Endothelial cell of umbilical vein (primary cell): ENCODE data around the gene C12orf57. TPM values are rescaled to one million over a fixed set of nuclear protein-coding genes. Genes with fewer than 3 reads are reported as not detected.

Experiments used
- Bru-seq: library from RNA; stranded (reverse); fragments of 400-500 nt; gene quantifications from one replicate; lab custom pipeline; 2021; lab: Mats Ljungman, UMichigan
- BruChase-seq, 2 experiments: library from RNA; stranded (reverse); fragments of 400-500 nt; gene quantifications; one replicate each; lab custom pipeline; 2021; lab: Mats Ljungman, UMichigan
- BruUV-seq: library from RNA; stranded (reverse); fragments of 400-500 nt; replicated peaks from 2 replicates; lab custom pipeline; 2021; lab: Mats Ljungman, UMichigan
- CTCF ChIA-PET: fragments of 300-600, 350-600 bp; sonication (Branson Sonifier 250); formaldehyde crosslinking; loops from one replicate; lab custom pipeline; 2021; ENCODE audit warnings: antibody characterized with exemption, inconsistent platforms; lab: Charles Lee
- POLR2A ChIA-PET: fragments of 300-600, 350-600 bp; sonication (Branson Sonifier 250); formaldehyde crosslinking; loops from one replicate; lab custom pipeline; 2021; ENCODE audit warnings: antibody characterized with exemption, inconsistent platforms; lab: Charles Lee
- DNase-seq: peaks from one replicate; pipeline ENCODE4 v3.0.0-alpha.2; 2011; ENCODE audit warnings: low read depth, low spot score
- FAIRE-seq: peaks from 2 replicates; lab custom pipeline; 2011; peaks lifted over from hg19 to GRCh38; lab: Jason Lieb, UNC
- H2AFZ ChIP-seq: 2 replicates; pipeline ENCODE4 v1.6.0; 2012; ENCODE audit warnings: low read depth, low read length, control low read depth, inconsistent platforms
- H3K27ac ChIP-seq: 2 replicates; pipeline ENCODE4 v1.5.1; 2011; ENCODE audit warnings: low read depth, mild to moderate bottlenecking, control low read depth, low read length, moderate library complexity; ENCODE audit not compliant: insufficient read depth
- H3K27me3 ChIP-seq, 2 experiments: 2 replicates each; pipeline versions ENCODE4 v1.6.0 to v1.6.1; 2011; ENCODE audit warnings: low read length in 2 of 2, mixed read lengths in 1 of 2; ENCODE audit not compliant: control insufficient read depth in 2 of 2, insufficient read depth in 2 of 2
- H3K36me3 ChIP-seq, 2 experiments: 2 replicates in 1 of 2; 3 replicates in 1 of 2; pipeline ENCODE4 v1.5.1; 2011; ENCODE audit warnings: low read length in 2 of 2, mild to moderate bottlenecking in 1 of 2, moderate library complexity in 1 of 2; ENCODE audit not compliant: control insufficient read depth in 2 of 2, insufficient read depth in 2 of 2; ENCODE audit errors: extremely low read depth in 1 of 2
- H3K4me1 ChIP-seq: 3 replicates; pipeline ENCODE4 v1.5.1; 2011; ENCODE audit warnings: mild to moderate bottlenecking, low read length; ENCODE audit not compliant: control insufficient read depth, insufficient read depth; ENCODE audit errors: extremely low read depth
- H3K4me2 ChIP-seq: 2 replicates; pipeline ENCODE4 v1.6.1; 2011; ENCODE audit warnings: low read length, control low read depth, mixed read lengths; ENCODE audit not compliant: insufficient read depth
- H3K4me3 ChIP-seq, 3 experiments: fragments of 200-600 bp in 1 of 3; sonication (generic), shearing (Covaris generic) in 1 of 3; replicated peaks in 1 of 3; 2 replicates each; pipeline ENCODE4 v1.5.1; 2011 to 2016; ENCODE audit warnings: control low read depth in 3 of 3, low read length in 3 of 3, mild to moderate bottlenecking in 2 of 3, inconsistent platforms in 1 of 3, low read depth in 1 of 3, moderate library complexity in 1 of 3; ENCODE audit not compliant: insufficient read depth in 1 of 3
- H3K79me2 ChIP-seq: 2 replicates; pipeline ENCODE4 v1.6.0; 2012; ENCODE audit warnings: low read length, inconsistent platforms; ENCODE audit not compliant: control insufficient read depth, insufficient read depth
- H3K9ac ChIP-seq: replicated peaks from 2 replicates; pipeline ENCODE3; 2011; ENCODE audit warnings: low read length, control low read depth; ENCODE audit not compliant: insufficient read depth; ENCODE audit errors: extremely low read depth
- H3K9me1 ChIP-seq: replicated peaks from 3 replicates; pipeline ENCODE4 v1.6.0; 2011; ENCODE audit warnings: mild to moderate bottlenecking, low read length; ENCODE audit not compliant: control insufficient read depth, insufficient read depth; ENCODE audit errors: extremely low read depth
- H3K9me3 ChIP-seq: replicated peaks from 2 replicates; pipeline ENCODE4 v1.5.1; 2012; ENCODE audit warnings: low read length, inconsistent platforms; ENCODE audit not compliant: control insufficient read depth, insufficient read depth
- H4K20me1 ChIP-seq: replicated peaks from 2 replicates; pipeline ENCODE3; 2011; ENCODE audit warnings: mild to moderate bottlenecking, low read length; ENCODE audit not compliant: control insufficient read depth, insufficient read depth; ENCODE audit errors: extremely low read depth
- EZH2 ChIP-seq: IDR thresholded peaks from 2 replicates; pipeline ENCODE4 v1.6.1; 2012; ENCODE audit warnings: borderline replicate concordance, low read depth, mild to moderate bottlenecking, moderate library complexity, low read length, inconsistent platforms; ENCODE audit not compliant: severe bottlenecking
- FOS ChIP-seq: IDR thresholded peaks from 2 replicates; pipeline ENCODE4 v1.6.1; 2011; ENCODE audit warnings: mild to moderate bottlenecking, low read length, moderate library complexity, borderline replicate concordance; ENCODE audit not compliant: insufficient read depth
- GATA2 ChIP-seq: IDR thresholded peaks from 2 replicates; pipeline ENCODE4 v1.7.0; 2011; ENCODE audit warnings: low read depth, mild to moderate bottlenecking, moderate library complexity, mixed read lengths, low read length; ENCODE audit not compliant: insufficient read length, insufficient read depth
- JUN ChIP-seq: IDR thresholded peaks from 2 replicates; pipeline ENCODE4 v1.6.1; 2011; ENCODE audit warnings: borderline replicate concordance, low read depth; ENCODE audit not compliant: insufficient read length, insufficient read depth
- MYC ChIP-seq: IDR thresholded peaks from one replicate; pipeline ENCODE4 v1.6.1; 2011; ENCODE audit warnings: mild to moderate bottlenecking, low read depth, low read length
- POLR2A ChIP-seq: IDR thresholded peaks from 2 replicates; pipeline ENCODE4 v1.6.1; 2012; ENCODE audit warnings: low read depth, mild to moderate bottlenecking, control low read depth, low read length
- POLR2AphosphoS5 ChIP-seq: IDR thresholded peaks from 2 replicates; pipeline ENCODE4 v1.6.1; 2012; ENCODE audit warnings: low read depth, mild to moderate bottlenecking, control low read depth, low read length, moderate library complexity; ENCODE audit not compliant: insufficient read depth
- dilution Hi-C: fragments of 300-500 bp; cut with MboI; formaldehyde crosslinking; loops from one replicate; pipeline ENCODE4 v1.15.0; 2019; ENCODE audit warnings: low sequenced_read_pairs; ENCODE audit not compliant: extremely low pct_ligation_motif_present
- intact Hi-C: fragments of 100-400 bp; cut with micrococcal nuclease; formaldehyde crosslinking; loops from one replicate; pipeline ENCODE4 v1.10.0; 2022
- long read RNA-seq: library from polyadenylated mRNA; stranded (forward); transcript quantifications from one replicate; pipeline ENCODE4 v2.0.0, GENCODE V29; 2021
- polyA minus RNA-seq, 3 experiments: library from RNA; depleted of rRNA, polyadenylated mRNA; stranded (reverse); fragments of >200 nt; gene quantifications; 1 replicate in 1 of 3; 2 replicates in 2 of 3; pipeline ENCODE4 v1.2.3, GENCODE V29; 2011
- polyA plus RNA-seq, 4 experiments: library from polyadenylated mRNA; depleted of rRNA in 3 of 4; stranded (reverse) in 3 of 4; unstranded in 1 of 4; fragments of >200 nt; gene quantifications; 2 replicates each; pipeline versions ENCODE4 v1.2.1 to v1.2.3, GENCODE V29; 2011 to 2012; ENCODE audit warnings: missing spikeins in 1 of 4
- total RNA-seq: library from RNA; stranded (reverse); gene quantifications from 2 replicates; pipeline ENCODE4 v1.2.3, GENCODE V29; 2021
- TF ChIP-seq, protein P1 (sequence below), 2 donors: IDR thresholded peaks; 1 replicate in 1 of 2; 2 replicates in 1 of 2; pipeline ENCODE4 v1.5.1; 2011; ENCODE audit warnings: low read length in 2 of 2, mild to moderate bottlenecking in 2 of 2, moderate library complexity in 2 of 2, control low read depth in 1 of 2, inconsistent platforms in 1 of 2, low read depth in 1 of 2; ENCODE audit not compliant: insufficient read depth in 1 of 2; ENCODE audit errors: extremely low read depth in 1 of 2
- TF ChIP-seq, protein P2 (sequence below): IDR thresholded peaks from 2 replicates; pipeline ENCODE4 v1.6.1; 2011; ENCODE audit not compliant: insufficient read depth, insufficient read length

C12orf57 gene, protein sequence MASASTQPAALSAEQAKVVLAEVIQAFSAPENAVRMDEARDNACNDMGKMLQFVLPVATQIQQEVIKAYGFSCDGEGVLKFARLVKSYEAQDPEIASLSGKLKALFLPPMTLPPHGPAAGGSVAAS
- total RNA-seq = 153 and 167 TPM in 2 replicates
- polyA plus RNA-seq = 729 and 802 TPM in 2 replicates
- 563 and 605 TPM in 2 replicates for polyA plus RNA-seq (2011; cell fraction: cytosol; rRNA removed)
- polyA plus RNA-seq (2011; cell fraction: nucleus; rRNA removed) = 175 and 212 TPM in 2 replicates
- polyA plus RNA-seq (2012) = 176 and 200 TPM in 2 replicates
- polyA minus RNA-seq = 79.2 and 103 TPM in 2 replicates
- 85.2 TPM for polyA minus RNA-seq (2011; cell fraction: cytosol; rRNA and poly(A)+ RNA removed)
- polyA minus RNA-seq (2011; cell fraction: nucleus; rRNA and poly(A)+ RNA removed) = 26.8 and 44.8 TPM in 2 replicates
- Bru-seq, nascent RNA = percentile 82 among the genes with signal in this experiment
- BruChase-seq, experiment 1, labeled RNA remaining after a 6-hour chase = percentile 97 among the genes with signal in this experiment
- percentile 88 among the genes with signal in this experiment for BruChase-seq, experiment 2, labeled RNA remaining after a 2-hour chase
- long read RNA-seq, transcript C12orf57-201 (3 exons, 560 nt) = major isoform, 194 of 314 reads
- long read RNA-seq, transcript C12orf57-202 (3 exons, 662 nt) = minor isoform, 50 of 314 reads
- long read RNA-seq, partial matches to known transcripts = 63 of 314 reads
- long read RNA-seq, other reads (novel, unspliced or antisense) = 3 of 314 reads

DNA sequence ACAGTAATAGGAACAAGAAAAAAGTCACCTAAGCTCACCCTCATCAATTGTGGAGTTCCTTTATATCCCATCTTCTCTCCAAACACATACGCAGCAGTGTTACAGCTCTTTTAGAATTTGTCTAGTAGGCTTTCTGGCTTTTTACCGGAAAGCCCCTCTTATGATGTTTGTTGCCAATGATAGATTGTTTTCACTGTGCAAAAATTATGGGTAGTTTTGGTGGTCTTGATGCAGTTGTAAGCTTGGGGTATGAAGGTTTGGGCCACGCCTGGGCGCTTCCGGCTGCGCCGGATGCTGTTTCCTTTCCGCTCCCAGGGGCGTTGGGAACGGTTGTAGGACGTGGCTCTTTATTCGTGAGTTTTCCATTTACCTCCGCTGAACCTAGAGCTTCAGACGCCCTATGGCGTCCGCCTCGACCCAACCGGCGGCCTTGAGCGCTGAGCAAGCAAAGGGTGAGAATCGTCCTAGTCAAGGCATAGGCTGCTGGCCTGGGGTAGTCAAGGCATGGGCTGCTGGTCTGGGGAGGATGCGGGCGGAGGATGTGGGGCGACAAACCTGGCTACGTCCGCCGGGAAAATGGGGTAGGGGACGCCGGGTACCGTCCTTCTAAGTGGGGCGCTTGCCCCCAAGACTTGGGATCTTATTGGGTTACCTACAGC lies at the start of gene C12orf57, which contains the start of gene RNU7-1:
TSS of gene C12orf57 (plus strand) at position 301 of the 659 bp plus-strand sequence. CDS start at position 401, 100 bp downstream.
TSS of gene RNU7-1 (plus strand) at position 95 of the 659 bp plus-strand sequence.
- POLR2A ChIA-PET = interaction anchor here (0.6 to 2.5 kb wide), 20 partner anchors 10 to 994 kb away, joined by 3 to 24 read pairs (median 5); partner anchors contain the start of genes ATN1, C1RL, LPCAT3 and PTMS
- no peaks in the 10 kb centered on the region for H3K79me2 ChIP-seq
- no peaks in the 10 kb centered on the region for H4K20me1 ChIP-seq
- H3K4me3 ChIP-seq = peak within 1 kb of the TSS; percentile 20 to 51 (median 51)
- DNase-seq = peak; percentile 93
- CTCF ChIA-PET = interaction anchor here (1.0 to 6.0 kb wide), 22 partner anchors 9 to 694 kb away, joined by 3 to 124 read pairs (median 6); partner anchors contain the start of genes ATN1, C1R, C1RL and C1S
- peaks cover 15% of the 10 kb centered on the region for H3K4me1 ChIP-seq
- dilution Hi-C loops (no loop called here), intact Hi-C loops (loop anchor here (1.0 to 2.0 kb wide), 11 partner anchors 20 to 694 kb away; partner anchors contain the start of genes C1R, C1RL, EMG1 and LPCAT3)
- H2AFZ ChIP-seq = no peak within 1 kb of the TSS
- BruUV-seq = TSS peak; percentile 94
- H3K36me3 ChIP-seq = peaks cover 0 to 15% of the 10 kb centered on the region in 2 experiments
- no peaks in the 10 kb centered on the region for H3K9me1 ChIP-seq
- TF ChIP-seq GATA2 (no peak), POLR2A (peak; percentile 100), JUN (no peak), FOS (no peak), EZH2 (no peak), POLR2AphosphoS5 (peak; percentile 100), MYC (no peak)
- TF ChIP-seq, protein P1, sequence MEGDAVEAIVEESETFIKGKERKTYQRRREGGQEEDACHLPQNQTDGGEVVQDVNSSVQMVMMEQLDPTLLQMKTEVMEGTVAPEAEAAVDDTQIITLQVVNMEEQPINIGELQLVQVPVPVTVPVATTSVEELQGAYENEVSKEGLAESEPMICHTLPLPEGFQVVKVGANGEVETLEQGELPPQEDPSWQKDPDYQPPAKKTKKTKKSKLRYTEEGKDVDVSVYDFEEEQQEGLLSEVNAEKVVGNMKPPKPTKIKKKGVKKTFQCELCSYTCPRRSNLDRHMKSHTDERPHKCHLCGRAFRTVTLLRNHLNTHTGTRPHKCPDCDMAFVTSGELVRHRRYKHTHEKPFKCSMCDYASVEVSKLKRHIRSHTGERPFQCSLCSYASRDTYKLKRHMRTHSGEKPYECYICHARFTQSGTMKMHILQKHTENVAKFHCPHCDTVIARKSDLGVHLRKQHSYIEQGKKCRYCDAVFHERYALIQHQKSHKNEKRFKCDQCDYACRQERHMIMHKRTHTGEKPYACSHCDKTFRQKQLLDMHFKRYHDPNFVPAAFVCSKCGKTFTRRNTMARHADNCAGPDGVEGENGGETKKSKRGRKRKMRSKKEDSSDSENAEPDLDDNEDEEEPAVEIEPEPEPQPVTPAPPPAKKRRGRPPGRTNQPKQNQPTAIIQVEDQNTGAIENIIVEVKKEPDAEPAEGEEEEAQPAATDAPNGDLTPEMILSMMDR (IDR thresholded peaks at IDR 0.05; ENCODE audit: extremely low read depth in 1 of 2, insufficient read depth in 1 of 2, low read depth in 1 of 2, low read length in 2 of 2) = no peak
- TF ChIP-seq, protein P2, sequence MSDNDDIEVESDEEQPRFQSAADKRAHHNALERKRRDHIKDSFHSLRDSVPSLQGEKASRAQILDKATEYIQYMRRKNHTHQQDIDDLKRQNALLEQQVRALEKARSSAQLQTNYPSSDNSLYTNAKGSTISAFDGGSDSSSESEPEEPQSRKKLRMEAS = no peak
- H3K27ac ChIP-seq = peak within 1 kb of the TSS; percentile 57
- no peaks in the 10 kb centered on the region for H3K27me3 ChIP-seq
- no peak for FAIRE-seq
- H3K9me3 ChIP-seq = no peaks in the 10 kb centered on the region
- peak within 1 kb of the TSS; percentile 73 for H3K4me2 ChIP-seq
- peak within 1 kb of the TSS; percentile 74 for H3K9ac ChIP-seq
